Measurements from ENCODE around the gene ADNP2. TPM values are rescaled to one million over a fixed set of nuclear protein-coding genes. Genes with fewer than 3 reads are reported as not detected.

Gene ADNP2
- total RNA-seq, 1 experiment from 2014 or later: 40.5 TPM

DNA sequence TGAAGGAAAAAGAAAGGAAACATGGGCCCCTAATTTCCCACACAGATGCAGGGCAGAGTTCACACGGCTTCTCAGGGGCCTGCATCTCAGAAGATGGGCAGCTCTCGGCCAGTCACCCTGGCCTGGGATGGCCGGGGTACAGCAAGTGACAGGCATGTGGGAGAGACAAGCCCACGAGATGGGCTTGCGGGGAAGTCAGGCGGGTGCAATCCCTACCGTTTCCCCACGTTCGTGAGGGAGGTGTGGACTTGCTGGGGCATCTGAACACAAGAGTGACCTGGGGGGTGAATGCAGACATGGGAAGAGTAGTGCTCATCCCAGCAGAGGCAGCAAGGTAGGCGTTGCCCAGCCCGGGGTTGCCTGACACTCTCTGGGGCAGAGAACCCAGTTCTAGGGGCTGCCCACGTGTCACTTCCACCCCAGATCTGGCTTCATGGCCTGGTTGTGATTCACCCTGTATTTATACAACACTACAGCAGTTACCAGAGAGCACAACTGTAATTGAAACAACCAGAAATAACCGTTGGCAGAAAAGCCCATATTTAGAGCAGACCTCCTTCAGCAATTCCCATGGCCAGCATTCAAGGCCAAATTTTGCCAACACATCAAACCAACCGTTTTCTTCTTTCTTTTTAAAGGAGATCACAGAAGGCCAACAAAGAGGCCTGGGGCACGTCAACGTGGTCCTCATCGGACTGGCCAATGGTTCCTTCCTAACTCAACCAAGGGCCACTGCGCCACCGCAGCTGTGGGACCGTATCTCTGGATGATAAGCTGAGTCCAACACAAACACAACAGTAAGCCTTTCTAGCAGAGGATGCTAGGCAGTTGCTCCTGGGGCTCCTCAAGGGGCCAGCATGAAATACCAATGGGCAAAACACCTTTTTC lies 79.8 kb downstream of the ADNP2 start:
- ChIA-PET CTCF (interaction anchor here (0.5 to 0.7 kb wide), 2 partner anchors 18 to 75 kb away, joined by 3 to 6 read pairs; no protein-coding TSS in a partner anchor), POLR2A (no interaction called here)
- ATAC-seq (no peak), DNase-seq (ENCODE audit: low read depth, low spot score) (no peak)
- no peaks in the 10 kb centered on the region for H3K36me3 ChIP-seq (ENCODE audit: control insufficient read depth, insufficient read depth, low read length)
- intact Hi-C loops (cut with micrococcal nuclease; ENCODE audit: unreplicated experiment) (no loop called here), in situ Hi-C loops (cut with HindIII; ENCODE audit: low pct_unique_long_range_greater_than_20kb, low sequenced_read_pairs) (no loop called here)
- H3K4me3 ChIP-seq (ENCODE audit: low read depth in 2 of 2, low read length in 2 of 2): no peak overlapping the region
- no peaks in the 10 kb centered on the region for H3K4me1 ChIP-seq (ENCODE audit: control insufficient read depth, insufficient read depth, low read length)
- no peaks in the 10 kb centered on the region; the same call in 1 of the 2 replicates for H3K27me3 ChIP-seq (ENCODE audit: control insufficient read depth, insufficient read depth, low read length)
- no peak overlapping the region for H3K27ac ChIP-seq (ENCODE audit: low read length)
- TF ChIP-seq CTCF (IDR thresholded peaks at IDR 0.05): no peak
- TF ChIP-seq, protein P1, sequence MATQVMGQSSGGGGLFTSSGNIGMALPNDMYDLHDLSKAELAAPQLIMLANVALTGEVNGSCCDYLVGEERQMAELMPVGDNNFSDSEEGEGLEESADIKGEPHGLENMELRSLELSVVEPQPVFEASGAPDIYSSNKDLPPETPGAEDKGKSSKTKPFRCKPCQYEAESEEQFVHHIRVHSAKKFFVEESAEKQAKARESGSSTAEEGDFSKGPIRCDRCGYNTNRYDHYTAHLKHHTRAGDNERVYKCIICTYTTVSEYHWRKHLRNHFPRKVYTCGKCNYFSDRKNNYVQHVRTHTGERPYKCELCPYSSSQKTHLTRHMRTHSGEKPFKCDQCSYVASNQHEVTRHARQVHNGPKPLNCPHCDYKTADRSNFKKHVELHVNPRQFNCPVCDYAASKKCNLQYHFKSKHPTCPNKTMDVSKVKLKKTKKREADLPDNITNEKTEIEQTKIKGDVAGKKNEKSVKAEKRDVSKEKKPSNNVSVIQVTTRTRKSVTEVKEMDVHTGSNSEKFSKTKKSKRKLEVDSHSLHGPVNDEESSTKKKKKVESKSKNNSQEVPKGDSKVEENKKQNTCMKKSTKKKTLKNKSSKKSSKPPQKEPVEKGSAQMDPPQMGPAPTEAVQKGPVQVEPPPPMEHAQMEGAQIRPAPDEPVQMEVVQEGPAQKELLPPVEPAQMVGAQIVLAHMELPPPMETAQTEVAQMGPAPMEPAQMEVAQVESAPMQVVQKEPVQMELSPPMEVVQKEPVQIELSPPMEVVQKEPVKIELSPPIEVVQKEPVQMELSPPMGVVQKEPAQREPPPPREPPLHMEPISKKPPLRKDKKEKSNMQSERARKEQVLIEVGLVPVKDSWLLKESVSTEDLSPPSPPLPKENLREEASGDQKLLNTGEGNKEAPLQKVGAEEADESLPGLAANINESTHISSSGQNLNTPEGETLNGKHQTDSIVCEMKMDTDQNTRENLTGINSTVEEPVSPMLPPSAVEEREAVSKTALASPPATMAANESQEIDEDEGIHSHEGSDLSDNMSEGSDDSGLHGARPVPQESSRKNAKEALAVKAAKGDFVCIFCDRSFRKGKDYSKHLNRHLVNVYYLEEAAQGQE (IDR thresholded peaks at IDR 0.05; ENCODE audit: insufficient read depth in 1 of 2, low read depth in 2 of 2, low read length in 1 of 2): no peak
- TF ChIP-seq TCF7L2 (IDR thresholded peaks at IDR 0.05; ENCODE audit: low read depth, low read length): no peak
- no peak for TF ChIP-seq SIN3A (IDR thresholded peaks at IDR 0.05; ENCODE audit: borderline replicate concordance, insufficient read depth, low read depth, low read length)
- TF ChIP-seq POLR2AphosphoS5 (IDR thresholded peaks at IDR 0.05; ENCODE audit: low read depth, low read length): no peak
- no TSS peak for BruUV-seq (replicated peaks)
- H3K9me3 ChIP-seq (ENCODE audit: control insufficient read depth, insufficient read depth, low read depth, low read length): no peaks in the 10 kb centered on the region

DNA sequence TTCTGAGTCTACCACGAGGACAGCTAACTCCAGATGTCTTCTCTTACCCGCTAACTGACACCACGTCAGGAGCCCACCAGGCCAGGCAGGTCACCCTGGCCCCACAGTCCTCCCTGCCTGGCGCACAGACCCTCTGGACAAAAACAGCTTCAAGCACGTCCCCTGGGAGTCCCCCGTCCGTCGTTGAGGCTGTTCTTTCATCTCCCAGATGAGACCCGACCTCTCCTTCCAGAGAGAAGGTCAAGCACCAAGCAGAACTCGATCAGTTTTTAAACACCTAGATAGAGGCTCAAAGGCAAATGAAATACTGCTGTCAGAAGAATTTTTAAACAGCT lies 80.4 kb downstream of the ADNP2 start:
- DNase-seq (ENCODE audit: low read depth, low spot score) (no peak), ATAC-seq (no peak)
- BruUV-seq (replicated peaks): no TSS peak
- ChIA-PET CTCF (interaction anchor here (0.7 to 0.9 kb wide), 2 partner anchors 17 to 19 kb away, joined by 3 read pairs; no protein-coding TSS in a partner anchor), POLR2A (no interaction called here)
- in situ Hi-C loops (cut with HindIII; ENCODE audit: low pct_unique_long_range_greater_than_20kb, low sequenced_read_pairs): no loop called here
- H3K27me3 ChIP-seq (ENCODE audit: control insufficient read depth, insufficient read depth, low read length): no peaks in the 10 kb centered on the region; the same call in none of the 2 replicates
- TF ChIP-seq TCF7L2 (IDR thresholded peaks at IDR 0.05; ENCODE audit: low read depth, low read length) (no peak), POLR2AphosphoS5 (IDR thresholded peaks at IDR 0.05; ENCODE audit: low read depth, low read length) (no peak)
- TF ChIP-seq, protein P1 (IDR thresholded peaks at IDR 0.05; ENCODE audit: insufficient read depth in 1 of 2, low read depth in 2 of 2, low read length in 1 of 2): no peak
- H3K9me3 ChIP-seq (ENCODE audit: control insufficient read depth, insufficient read depth, low read depth, low read length): no peaks in the 10 kb centered on the region
- H3K27ac ChIP-seq (ENCODE audit: low read length): no peak overlapping the region
- no peaks in the 10 kb centered on the region for H3K36me3 ChIP-seq (ENCODE audit: control insufficient read depth, insufficient read depth, low read length)
- no peak overlapping the region for H3K4me3 ChIP-seq (ENCODE audit: low read depth in 2 of 2, low read length in 2 of 2)
- intact Hi-C loops (cut with micrococcal nuclease; ENCODE audit: unreplicated experiment): no loop called here
- no peaks in the 10 kb centered on the region for H3K4me1 ChIP-seq (ENCODE audit: control insufficient read depth, insufficient read depth, low read length)

Other genes with a start within 250 kb of the ADNP2 start
- 92.5 TPM for gene SLC66A2, start 157.6 kb upstream of the ADNP2 start, total RNA-seq (2021; ENCODE audit: unreplicated experiment)
- gene HSBP1L1, start 144.6 kb upstream of the ADNP2 start, total RNA-seq (2021; ENCODE audit: unreplicated experiment): 45.4 TPM
- gene TXNL4A, start 120.7 kb upstream of the ADNP2 start, total RNA-seq (2021; ENCODE audit: unreplicated experiment): 416 TPM
- gene RBFA, start 74.8 kb upstream of the ADNP2 start, total RNA-seq (2021; ENCODE audit: unreplicated experiment): 83.1 TPM
- 5.2 TPM for gene PARD6G, start 138.3 kb downstream of the ADNP2 start, total RNA-seq (2021; ENCODE audit: unreplicated experiment)